ENCODE measurements around the gene MIP. TPM values are rescaled to one million over a fixed set of nuclear protein-coding genes. Genes with fewer than 3 reads are reported as not detected.
"Not testable (repeated sequence)": the region's sequence is repeated elsewhere in the genome, so short reads cannot be mapped to it uniquely, and the experiment has no call there.

MIP gene
- not detected for total RNA-seq
- under 1 TPM in 1 of 3 donors, not detected in 2; 0.09 TPM for polyA plus RNA-seq

- intact Hi-C loops (cut with DNase I), result no loop called here
- H3K4me1 ChIP-seq, result peaks cover 0 to 5% (median 0%) of the 10 kb centered on the region in 4 donors
- H3K27ac ChIP-seq, result no peak within 1 kb of the TSS
- no peak for TF ChIP-seq EP300 (IDR thresholded peaks at IDR 0.05)
- WGBS, 2 donors, result 89 to 91% methylated on average over 5 of the region's 5 CpGs
- no peak within 1 kb of the TSS for H3K4me3 ChIP-seq
- no peaks in the 10 kb centered on the region for H3K27me3 ChIP-seq
- DNase-seq, result no peak
- no peaks in the 10 kb centered on the region for H3K36me3 ChIP-seq
- H3K9me3 ChIP-seq, result no peaks in the 10 kb centered on the region
These were observed at the start of gene MIP for GRCh38 chr12:56454557-56454956. Gene MIP (minus strand): TSS chr12:56454657. CDS start chr12:56454613, 44 bp downstream.

GRCh38 chr12:56499879-56500278 lies 45.4 kb upstream of the MIP start:
- H3K27ac ChIP-seq; intact Hi-C loops (cut with DNase I); H3K9me3 ChIP-seq; H3K4me3 ChIP-seq; H3K4me1 ChIP-seq; H3K27me3 ChIP-seq; H3K36me3 ChIP-seq; DNase-seq: not testable (repeated sequence)
- WGBS, 2 donors, result 81 to 83% methylated on average over 13 of the region's 13 CpGs

- DNase-seq; H3K27me3 ChIP-seq; H3K9me3 ChIP-seq; intact Hi-C loops (cut with DNase I); H3K4me3 ChIP-seq; H3K4me1 ChIP-seq; H3K36me3 ChIP-seq; H3K27ac ChIP-seq: not testable (repeated sequence)
- 81 to 86% methylated on average over 9 of the region's 9 CpGs for WGBS, 2 donors
These were observed 45.0 kb upstream of the MIP start for GRCh38 chr12:56499452-56499851.

- intact Hi-C loops (cut with DNase I), result not testable (repeated sequence)
These were observed 43.9 kb upstream of the MIP start for GRCh38 chr12:56498126-56498902.

GRCh38 chr12:56496704-56497103 lies 42.2 kb upstream of the MIP start:
- H3K27me3 ChIP-seq; H3K27ac ChIP-seq; H3K9me3 ChIP-seq; H3K36me3 ChIP-seq; intact Hi-C loops (cut with DNase I); H3K4me1 ChIP-seq: not testable (repeated sequence)
- peak in 1 of 4 experiments; percentile 48 for TF ChIP-seq CTCF (IDR thresholded peaks at IDR 0.05)
- peak; percentile 89 for DNase-seq
- peak overlapping the region in 1 of 4 donors; percentile 25 for H3K4me3 ChIP-seq
- 14 to 15% methylated on average over 17 of the region's 17 CpGs for WGBS, 2 donors

More at GRCh38 chr12:56498126-56498902, 43.9 kb upstream of the MIP start:
- H3K27ac ChIP-seq, H3K4me3 ChIP-seq, H3K9me3 ChIP-seq, H3K4me1 ChIP-seq, H3K36me3 ChIP-seq, DNase-seq, H3K27me3 ChIP-seq: not testable (repeated sequence)
- WGBS, 2 donors, result 49 to 65% methylated on average over 14 of the region's 14 CpGs

- 96 to 97% methylated on average over 27 of the region's 27 CpGs for WGBS, 2 donors
- DNase-seq; H3K27me3 ChIP-seq; H3K9me3 ChIP-seq; intact Hi-C loops (cut with DNase I); H3K4me3 ChIP-seq; H3K27ac ChIP-seq; H3K4me1 ChIP-seq; H3K36me3 ChIP-seq: not testable (repeated sequence)
These were observed 40.0 kb upstream of the MIP start for GRCh38 chr12:56494481-56494880.

GRCh38 chr12:56494106-56494415 lies 39.6 kb upstream of the MIP start:
- 95 to 97% methylated on average over 15 of the region's 15 CpGs for WGBS, 2 donors
- H3K4me3 ChIP-seq; DNase-seq; H3K27me3 ChIP-seq; H3K27ac ChIP-seq; H3K4me1 ChIP-seq; H3K36me3 ChIP-seq; intact Hi-C loops (cut with DNase I); H3K9me3 ChIP-seq: not testable (repeated sequence)

- WGBS, 2 donors, result 89 to 92% methylated on average over 31 of the region's 31 CpGs
- H3K27me3 ChIP-seq; H3K36me3 ChIP-seq; H3K9me3 ChIP-seq; DNase-seq; intact Hi-C loops (cut with DNase I); H3K27ac ChIP-seq; H3K4me3 ChIP-seq; H3K4me1 ChIP-seq: not testable (repeated sequence)
These were observed 39.1 kb upstream of the MIP start for GRCh38 chr12:56493409-56494105.

Data from sigmoid colon (tissue), 7 donors.